Measurements from ENCODE around the gene EPHA3. TPM values are rescaled to one million over a fixed set of nuclear protein-coding genes. Genes with fewer than 3 reads are reported as not detected.

Gene EPHA3
- total and polyA plus RNA-seq, 2 donors (not counting 1 experiment from before 2014, with no cell fraction given): 0.01 TPM; not detected in 1

DNA sequence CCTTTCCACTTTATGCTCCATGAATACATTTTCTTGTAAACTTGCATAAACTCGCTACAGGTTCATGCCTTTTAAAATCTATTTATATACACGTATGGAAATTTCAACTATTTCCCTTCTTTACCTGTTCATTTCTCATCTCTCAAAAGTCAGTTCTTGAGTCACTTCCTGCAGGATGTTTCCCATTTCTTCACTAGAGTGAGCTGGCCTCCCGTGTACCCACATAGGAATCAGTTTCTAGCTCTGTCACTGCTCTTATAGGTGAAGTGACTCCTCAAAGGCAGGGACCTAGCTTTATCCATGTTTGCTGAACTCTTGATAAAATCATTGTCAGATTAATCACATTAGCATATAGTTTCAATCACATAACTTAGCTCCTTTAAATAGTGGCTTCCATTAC, 259.7 kb downstream of the EPHA3 start:
- H3K36me3 ChIP-seq (replicated peaks in 1 of 2; ENCODE audit: control extremely low read depth in 1 of 2, control insufficient read depth in 1 of 2, extremely low read depth in 1 of 2, insufficient read depth in 2 of 2, low read length in 1 of 2): no peaks in the 10 kb centered on the region
- H3K27me3 ChIP-seq (replicated peaks in 1 of 4; ENCODE audit: control extremely low read depth in 1 of 4, control insufficient read depth in 3 of 4, insufficient read depth in 4 of 4, low read length in 3 of 4): no peaks in the 10 kb centered on the region
- no peaks in the 10 kb centered on the region for H4K20me1 ChIP-seq (ENCODE audit: control insufficient read depth, insufficient read depth, low read length, poor library complexity, severe bottlenecking)
- no peak overlapping the region for H3K27ac ChIP-seq (ENCODE audit: low read length in 2 of 2)
- intact Hi-C loops (cut with micrococcal nuclease): no loop called here
- DNase-seq: no peak
- H3K4me3 Mint-ChIP-seq: no peak overlapping the region
- H3K4me3 ChIP-seq (ENCODE audit: control extremely low read depth in 1 of 5, extremely low read depth in 1 of 5, insufficient read depth in 1 of 5, low read depth in 2 of 5, low read length in 4 of 5): no peak overlapping the region
- TF ChIP-seq EZH2 (IDR thresholded peaks at IDR 0.05; ENCODE audit: borderline replicate concordance, insufficient read depth, low read depth, low read length, poor library complexity, severe bottlenecking): no peak
- TF ChIP-seq, protein P1, sequence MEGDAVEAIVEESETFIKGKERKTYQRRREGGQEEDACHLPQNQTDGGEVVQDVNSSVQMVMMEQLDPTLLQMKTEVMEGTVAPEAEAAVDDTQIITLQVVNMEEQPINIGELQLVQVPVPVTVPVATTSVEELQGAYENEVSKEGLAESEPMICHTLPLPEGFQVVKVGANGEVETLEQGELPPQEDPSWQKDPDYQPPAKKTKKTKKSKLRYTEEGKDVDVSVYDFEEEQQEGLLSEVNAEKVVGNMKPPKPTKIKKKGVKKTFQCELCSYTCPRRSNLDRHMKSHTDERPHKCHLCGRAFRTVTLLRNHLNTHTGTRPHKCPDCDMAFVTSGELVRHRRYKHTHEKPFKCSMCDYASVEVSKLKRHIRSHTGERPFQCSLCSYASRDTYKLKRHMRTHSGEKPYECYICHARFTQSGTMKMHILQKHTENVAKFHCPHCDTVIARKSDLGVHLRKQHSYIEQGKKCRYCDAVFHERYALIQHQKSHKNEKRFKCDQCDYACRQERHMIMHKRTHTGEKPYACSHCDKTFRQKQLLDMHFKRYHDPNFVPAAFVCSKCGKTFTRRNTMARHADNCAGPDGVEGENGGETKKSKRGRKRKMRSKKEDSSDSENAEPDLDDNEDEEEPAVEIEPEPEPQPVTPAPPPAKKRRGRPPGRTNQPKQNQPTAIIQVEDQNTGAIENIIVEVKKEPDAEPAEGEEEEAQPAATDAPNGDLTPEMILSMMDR (IDR thresholded peaks at IDR 0.05): no peak
- no peaks in the 10 kb centered on the region for H3K79me2 ChIP-seq (ENCODE audit: control insufficient read depth, insufficient read depth, low read length)
- H2AFZ ChIP-seq (ENCODE audit: insufficient read depth, low read depth, low read length, poor library complexity, severe bottlenecking): no peak overlapping the region
- H3K27ac Mint-ChIP-seq: no peak overlapping the region
- no peak overlapping the region for H3K4me2 ChIP-seq (replicated peaks; ENCODE audit: low read depth, low read length, poor library complexity, severe bottlenecking)
- H3K27me3 Mint-ChIP-seq: no peaks in the 10 kb centered on the region
- ATAC-seq (ENCODE audit: low read depth): no peak
- H3K9me3 ChIP-seq (ENCODE audit: control extremely low read depth in 1 of 3, control insufficient read depth in 2 of 3, insufficient read depth in 1 of 3, low read length in 2 of 3): no peaks in the 10 kb centered on the region
- H3K9ac ChIP-seq (ENCODE audit: low read length): no peak overlapping the region
- peaks cover 5% of the 10 kb centered on the region for H3K9me3 Mint-ChIP-seq (ENCODE audit: insufficient read depth)
- WGBS (ENCODE audit: insufficient coverage): 86% methylated on average over 2 of the region's 3 CpGs
- ChIA-PET POLR2A (no interaction called here), CTCF (no interaction called here)
- H3K4me1 Mint-ChIP-seq: no peaks in the 10 kb centered on the region
- no peaks in the 10 kb centered on the region for H3K4me1 ChIP-seq (ENCODE audit: control insufficient read depth in 2 of 2, insufficient read depth in 2 of 2, low read length in 2 of 2)

DNA sequence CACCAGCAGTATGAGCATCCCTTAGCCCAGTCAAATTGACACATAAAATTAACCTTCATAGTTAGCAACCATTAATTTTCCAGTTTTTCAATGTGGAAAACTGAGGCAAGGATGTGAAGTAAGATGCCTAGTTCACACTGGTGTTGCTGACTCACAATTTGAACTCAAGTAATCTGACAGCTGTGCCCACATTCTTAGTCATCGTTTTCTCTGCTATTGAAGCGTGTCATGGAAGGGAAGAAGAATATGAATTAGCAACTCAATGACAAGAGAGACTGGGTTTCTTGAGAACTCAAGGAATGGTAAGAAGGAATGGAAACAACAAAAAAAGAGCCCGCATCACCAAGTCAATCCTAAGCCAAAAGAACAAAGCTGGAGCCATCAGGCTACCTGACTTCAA, 261.4 kb downstream of the EPHA3 start:
- Histone ChIP-seq H3K79me2 (ENCODE audit: control insufficient read depth, insufficient read depth, low read length) (no peaks in the 10 kb centered on the region), H3K9me3 (ENCODE audit: control extremely low read depth in 1 of 3, control insufficient read depth in 2 of 3, insufficient read depth in 1 of 3, low read length in 2 of 3) (no peaks in the 10 kb centered on the region), H3K4me2 (replicated peaks; ENCODE audit: low read depth, low read length, poor library complexity, severe bottlenecking) (no peak overlapping the region), H3K9ac (ENCODE audit: low read length) (no peak overlapping the region), H4K20me1 (ENCODE audit: control insufficient read depth, insufficient read depth, low read length, poor library complexity, severe bottlenecking) (no peaks in the 10 kb centered on the region), H2AFZ (ENCODE audit: insufficient read depth, low read depth, low read length, poor library complexity, severe bottlenecking) (no peak overlapping the region), H3K36me3 (replicated peaks in 1 of 2; ENCODE audit: control extremely low read depth in 1 of 2, control insufficient read depth in 1 of 2, extremely low read depth in 1 of 2, insufficient read depth in 2 of 2, low read length in 1 of 2) (no peaks in the 10 kb centered on the region), H3K4me3 (ENCODE audit: control extremely low read depth in 1 of 5, extremely low read depth in 1 of 5, insufficient read depth in 1 of 5, low read depth in 2 of 5, low read length in 4 of 5) (no peak overlapping the region), H3K4me1 (ENCODE audit: control insufficient read depth in 2 of 2, insufficient read depth in 2 of 2, low read length in 2 of 2) (no peaks in the 10 kb centered on the region), H3K27ac (ENCODE audit: low read length in 2 of 2) (no peak overlapping the region), H3K27me3 (replicated peaks in 1 of 4; ENCODE audit: control extremely low read depth in 1 of 4, control insufficient read depth in 3 of 4, insufficient read depth in 4 of 4, low read length in 3 of 4) (no peaks in the 10 kb centered on the region)
- ATAC-seq (ENCODE audit: low read depth) (no peak), DNase-seq (no peak)
- Mint-ChIP-seq H3K27ac (no peak overlapping the region), H3K9me3 (ENCODE audit: insufficient read depth) (peaks cover 5% of the 10 kb centered on the region), H3K4me3 (no peak overlapping the region), H3K4me1 (no peaks in the 10 kb centered on the region), H3K27me3 (no peaks in the 10 kb centered on the region)
- ChIA-PET CTCF (no interaction called here), POLR2A (no interaction called here)
- intact Hi-C loops (cut with micrococcal nuclease): no loop called here
- no CpG with 5 or more reads among the region's 3 CpGs for WGBS (ENCODE audit: insufficient coverage)
- TF ChIP-seq, protein P1 (IDR thresholded peaks at IDR 0.05): no peak
- TF ChIP-seq EZH2 (IDR thresholded peaks at IDR 0.05; ENCODE audit: borderline replicate concordance, insufficient read depth, low read depth, low read length, poor library complexity, severe bottlenecking): no peak

All from B cell (primary cell).